Osteoblast (primary cell): ENCODE results near the gene RNLS. TPM values are rescaled to one million over a fixed set of nuclear protein-coding genes. Genes with fewer than 3 reads are reported as not detected.

Experiments
- DNase-seq: peaks from one replicate; pipeline ENCODE4 v3.0.0; 2011; ENCODE audit warnings: low spot score, mixed read lengths; ENCODE audit not compliant: insufficient read length; ENCODE audit errors: missing footprints
- H2AFZ ChIP-seq: 2 replicates; pipeline ENCODE4 v1.6.0; 2011; ENCODE audit warnings: mild to moderate bottlenecking, low read length
- H3K27ac ChIP-seq: 2 replicates; pipeline ENCODE4 v1.5.1; 2011; ENCODE audit warnings: mild to moderate bottlenecking, low read depth, low read length, moderate library complexity
- H3K27me3 ChIP-seq: 2 replicates; pipeline ENCODE4 v1.6.0; 2012; ENCODE audit warnings: mild to moderate bottlenecking, control low read depth, inconsistent platforms, low read length, moderate library complexity; ENCODE audit not compliant: insufficient read depth
- H3K36me3 ChIP-seq: 2 replicates; pipeline ENCODE4 v1.5.1; 2011; ENCODE audit warnings: mild to moderate bottlenecking, low read length, control low read depth, moderate library complexity; ENCODE audit not compliant: insufficient read depth
- H3K4me1 ChIP-seq: 2 replicates; pipeline ENCODE4 v1.5.1; 2011; ENCODE audit warnings: mild to moderate bottlenecking, low read length, control low read depth, moderate library complexity; ENCODE audit not compliant: insufficient read depth
- H3K4me2 ChIP-seq: 2 replicates; pipeline ENCODE4 v1.6.0; 2011; ENCODE audit warnings: mild to moderate bottlenecking, low read length; ENCODE audit not compliant: insufficient read depth
- H3K4me3 ChIP-seq: fragments of 200-600 bp; sonication (generic); 3 replicates; pipeline ENCODE4 v1.5.1; 2012; ENCODE audit warnings: mild to moderate bottlenecking, low read length, inconsistent platforms; ENCODE audit not compliant: insufficient read depth
- H3K79me2 ChIP-seq: 2 replicates; pipeline ENCODE4 v1.6.0; 2012; ENCODE audit warnings: mild to moderate bottlenecking, low read length, control low read depth, inconsistent platforms; ENCODE audit not compliant: insufficient read depth
- H3K9me3 ChIP-seq: 2 replicates; pipeline ENCODE4 v1.5.1; 2011; ENCODE audit warnings: low read depth, low read length, control low read depth
- H4K20me1 ChIP-seq: 2 replicates; pipeline ENCODE4 v1.6.0; 2012; ENCODE audit warnings: mild to moderate bottlenecking, low read length, control low read depth; ENCODE audit not compliant: insufficient read depth
- total RNA-seq: library from RNA; depleted of rRNA; stranded (reverse); fragments of >200 nt; gene quantifications from 2 replicates; pipeline ENCODE4 v1.2.3, GENCODE V29; 2012
- TF ChIP-seq, protein P1 (sequence below): IDR thresholded peaks from 2 replicates; pipeline ENCODE4 v1.5.1; 2011; ENCODE audit warnings: mild to moderate bottlenecking, low read depth, low read length, moderate library complexity; ENCODE audit errors: extremely low read depth

RNLS gene
- total RNA-seq, 1 donor: 22.4 TPM

DNA sequence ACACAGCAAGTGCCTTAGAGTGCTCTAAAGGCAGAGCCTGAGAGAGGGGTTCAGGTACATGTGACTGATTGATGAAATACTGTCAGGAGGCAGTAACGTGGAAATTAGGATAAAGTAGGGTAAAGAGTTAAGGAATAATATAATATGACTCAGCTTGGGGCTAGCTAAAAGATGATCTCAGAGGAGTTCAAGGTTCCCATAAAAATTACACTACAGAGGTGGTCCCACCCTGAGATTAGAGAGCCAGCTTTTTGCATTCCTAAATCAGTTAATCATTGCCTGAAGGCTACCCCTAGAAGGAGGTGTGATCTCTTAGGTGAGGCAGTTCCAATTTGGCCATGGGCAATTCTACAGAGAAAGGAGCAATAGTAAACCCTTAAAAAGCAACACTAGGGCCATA, 9.3 kb upstream of the RNLS start:
- no peaks in the 10 kb centered on the region for H3K36me3 ChIP-seq
- H3K4me3 ChIP-seq: no peak overlapping the region
- no peak overlapping the region for H2AFZ ChIP-seq
- no peaks in the 10 kb centered on the region for H3K4me1 ChIP-seq
- H4K20me1 ChIP-seq: no peaks in the 10 kb centered on the region
- H3K4me2 ChIP-seq: no peak overlapping the region
- TF ChIP-seq, protein P1, sequence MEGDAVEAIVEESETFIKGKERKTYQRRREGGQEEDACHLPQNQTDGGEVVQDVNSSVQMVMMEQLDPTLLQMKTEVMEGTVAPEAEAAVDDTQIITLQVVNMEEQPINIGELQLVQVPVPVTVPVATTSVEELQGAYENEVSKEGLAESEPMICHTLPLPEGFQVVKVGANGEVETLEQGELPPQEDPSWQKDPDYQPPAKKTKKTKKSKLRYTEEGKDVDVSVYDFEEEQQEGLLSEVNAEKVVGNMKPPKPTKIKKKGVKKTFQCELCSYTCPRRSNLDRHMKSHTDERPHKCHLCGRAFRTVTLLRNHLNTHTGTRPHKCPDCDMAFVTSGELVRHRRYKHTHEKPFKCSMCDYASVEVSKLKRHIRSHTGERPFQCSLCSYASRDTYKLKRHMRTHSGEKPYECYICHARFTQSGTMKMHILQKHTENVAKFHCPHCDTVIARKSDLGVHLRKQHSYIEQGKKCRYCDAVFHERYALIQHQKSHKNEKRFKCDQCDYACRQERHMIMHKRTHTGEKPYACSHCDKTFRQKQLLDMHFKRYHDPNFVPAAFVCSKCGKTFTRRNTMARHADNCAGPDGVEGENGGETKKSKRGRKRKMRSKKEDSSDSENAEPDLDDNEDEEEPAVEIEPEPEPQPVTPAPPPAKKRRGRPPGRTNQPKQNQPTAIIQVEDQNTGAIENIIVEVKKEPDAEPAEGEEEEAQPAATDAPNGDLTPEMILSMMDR: no peak
- H3K27ac ChIP-seq: no peak overlapping the region
- H3K27me3 ChIP-seq: no peaks in the 10 kb centered on the region
- H3K79me2 ChIP-seq: no peaks in the 10 kb centered on the region
- no peaks in the 10 kb centered on the region for H3K9me3 ChIP-seq
- DNase-seq: no peak

DNA sequence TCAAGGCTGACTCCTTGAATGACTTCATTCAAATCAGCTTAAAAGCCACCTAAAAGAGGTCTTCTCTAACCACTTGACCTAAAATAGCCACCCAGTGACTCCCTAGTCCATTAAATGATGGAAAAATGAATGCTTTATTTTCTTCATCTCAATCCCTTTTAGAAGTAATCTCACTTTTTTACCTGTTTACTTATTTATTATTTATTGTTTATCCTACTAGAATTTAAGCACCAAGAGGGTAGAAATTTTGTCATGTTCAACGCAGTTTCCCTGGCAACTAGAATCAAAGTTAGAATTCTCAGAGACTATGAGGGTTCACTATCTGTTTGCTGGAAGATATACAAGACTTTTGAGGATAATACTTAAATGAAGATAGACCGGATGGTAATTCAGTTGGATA, 3.3 kb upstream of the RNLS start, which contains the start of gene LIPJ:
LIPJ (plus strand) TSS at position 301 of the 400 bp plus-strand sequence. CDS start 3,926 bp downstream, outside the sequence.
- TF ChIP-seq, protein P1: no peak
- H2AFZ ChIP-seq: no peak within 1 kb of the TSS
- H3K4me1 ChIP-seq: no peaks in the 10 kb centered on the region
- no peak within 1 kb of the TSS for H3K4me2 ChIP-seq
- no peaks in the 10 kb centered on the region for H3K79me2 ChIP-seq
- no peaks in the 10 kb centered on the region for H3K36me3 ChIP-seq
- no peak within 1 kb of the TSS for H3K4me3 ChIP-seq
- H3K27me3 ChIP-seq: no peaks in the 10 kb centered on the region
- H4K20me1 ChIP-seq: no peaks in the 10 kb centered on the region
- H3K9me3 ChIP-seq: no peaks in the 10 kb centered on the region
- H3K27ac ChIP-seq: no peak within 1 kb of the TSS
- DNase-seq: no peak

DNA sequence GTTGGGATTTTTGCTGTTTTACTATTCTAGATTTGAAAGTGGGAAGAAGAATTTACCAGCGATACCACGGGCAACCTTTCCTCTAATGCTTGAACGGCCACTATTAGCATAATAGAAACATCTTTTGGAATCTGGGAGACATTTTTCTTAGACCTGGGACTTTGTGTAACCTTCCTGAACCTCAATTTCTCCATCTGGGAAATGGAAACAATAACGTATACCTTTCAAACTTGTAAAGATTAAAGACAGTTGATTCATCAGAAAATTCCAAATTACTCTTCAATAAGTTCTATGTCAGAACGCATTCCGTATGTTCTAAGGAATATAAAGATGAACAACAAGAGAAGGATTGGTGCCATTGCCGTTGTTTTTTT, 453 bp upstream of the RNLS start:
- H3K27ac ChIP-seq: peak overlapping the region; percentile 77
- no peaks in the 10 kb centered on the region for H4K20me1 ChIP-seq
- H2AFZ ChIP-seq: peak overlapping the region; percentile 99
- no peaks in the 10 kb centered on the region for H3K27me3 ChIP-seq
- TF ChIP-seq, protein P1: no peak
- no peaks in the 10 kb centered on the region for H3K79me2 ChIP-seq
- DNase-seq: no peak
- peak overlapping the region; percentile 86 for H3K4me2 ChIP-seq
- H3K9me3 ChIP-seq: no peaks in the 10 kb centered on the region
- H3K36me3 ChIP-seq: no peaks in the 10 kb centered on the region
- peak overlapping the region; percentile 85 for H3K4me3 ChIP-seq
- H3K4me1 ChIP-seq: no peaks in the 10 kb centered on the region

DNA sequence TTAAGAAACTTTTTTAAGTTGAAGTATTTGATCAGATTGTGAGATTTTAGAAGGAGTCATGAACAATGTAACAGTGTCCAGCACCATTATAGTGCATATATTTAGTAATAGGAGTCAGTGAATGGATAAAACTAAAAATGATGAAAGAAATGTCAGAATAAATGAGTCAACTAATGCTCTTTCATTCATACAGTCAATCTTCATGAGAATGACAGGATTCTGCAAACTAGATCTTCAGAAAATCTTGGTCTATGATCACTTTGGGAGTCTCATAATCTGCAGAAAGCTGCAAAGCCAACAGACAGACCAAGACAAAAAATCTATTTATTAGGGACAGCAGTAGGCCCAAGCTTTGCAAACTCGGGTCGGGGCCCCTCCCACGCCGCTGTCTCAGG, 710 bp downstream of the RNLS start:
- Histone ChIP-seq H3K4me2 (peak overlapping the region; percentile 86), H3K36me3 (no peaks in the 10 kb centered on the region), H2AFZ (peak overlapping the region; percentile 99), H4K20me1 (no peaks in the 10 kb centered on the region), H3K9me3 (no peaks in the 10 kb centered on the region), H3K4me1 (no peaks in the 10 kb centered on the region), H3K27me3 (no peaks in the 10 kb centered on the region), H3K27ac (no peak overlapping the region), H3K79me2 (no peaks in the 10 kb centered on the region), H3K4me3 (peak overlapping the region; percentile 85)
- TF ChIP-seq, protein P1: no peak
- DNase-seq: peak; percentile 41
